Measurements from ENCODE around the gene DSCAML1. TPM values are rescaled to one million over a fixed set of nuclear protein-coding genes. Genes with fewer than 3 reads are reported as not detected.

DSCAML1 gene
- total and polyA plus RNA-seq, 4 experiments from 2014 or later, result 1.00 to 1.0 TPM; not detected in 2

DNA sequence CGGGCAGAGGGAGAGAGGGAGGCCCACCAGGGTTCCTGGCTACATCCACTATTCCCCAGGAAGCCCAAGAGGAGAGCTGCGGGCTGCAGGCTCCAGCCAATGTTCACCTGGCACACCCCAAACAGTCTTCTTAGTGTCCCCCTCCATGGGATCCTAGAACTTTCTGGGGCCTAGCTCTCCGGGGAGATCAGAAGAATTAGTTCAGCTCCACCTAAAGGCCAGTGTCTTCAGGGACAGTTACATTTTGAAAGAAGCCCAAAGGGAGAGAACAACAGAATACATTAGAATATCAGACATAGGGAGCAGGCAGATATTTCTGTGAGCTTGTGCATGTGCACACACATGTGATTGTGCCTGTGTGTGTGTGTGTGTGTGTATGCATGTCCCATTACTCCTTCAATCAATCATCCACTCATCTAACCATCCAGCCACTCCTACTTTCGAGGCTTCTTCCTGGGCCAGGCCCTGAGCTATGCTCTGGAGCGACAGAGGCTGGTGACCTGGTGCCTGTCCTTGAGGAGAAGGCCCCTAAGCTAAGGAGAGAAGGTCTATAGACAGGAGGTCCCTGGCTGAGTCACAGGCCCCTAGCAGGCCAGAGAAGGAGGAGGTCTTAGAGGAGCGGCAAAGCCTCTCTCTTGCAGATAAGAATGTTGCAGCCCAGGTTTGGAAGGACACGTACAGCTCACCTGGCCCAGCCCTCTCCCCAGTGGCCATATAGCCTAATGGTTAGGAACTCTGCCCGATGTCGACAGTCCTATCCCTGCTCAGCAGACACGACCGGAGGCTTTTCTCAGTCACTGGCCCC, 165.5 kb downstream of the DSCAML1 start:
- Histone ChIP-seq H3K27me3 (ENCODE audit: insufficient read depth, low read length) (no peaks in the 10 kb centered on the region), H3K4me1 (ENCODE audit: insufficient read depth, low read length) (no peaks in the 10 kb centered on the region), H3K27ac (ENCODE audit: low read depth, low read length) (no peak overlapping the region), H3K36me3 (ENCODE audit: insufficient read depth, low read length) (no peaks in the 10 kb centered on the region), H3K9me3 (ENCODE audit: control insufficient read depth in 1 of 2, low read length in 2 of 2) (no peaks in the 10 kb centered on the region), H3K4me3 (ENCODE audit: low read length in 2 of 2) (no peak overlapping the region)
- Mint-ChIP-seq H3K27ac (no peak overlapping the region), H3K9me3 (no peaks in the 10 kb centered on the region), H3K36me3 (no peaks in the 10 kb centered on the region), H3K27me3 (peaks cover 9 to 12% of the 10 kb centered on the region in 2 donors), H3K4me3 (no peak overlapping the region), H3K4me1 (no peaks in the 10 kb centered on the region)
- CTCF ChIA-PET (ENCODE audit: partially characterized antibody), result interaction anchor here (1.2 kb wide), 1 partner anchor 10 kb away, joined by 3 read pairs; no protein-coding TSS in a partner anchor
- POLR2A ChIA-PET (ENCODE audit: partially characterized antibody), result no interaction called here
- DNase-seq, result no peak
- intact Hi-C loops (cut with micrococcal nuclease), result no loop called here

DNA sequence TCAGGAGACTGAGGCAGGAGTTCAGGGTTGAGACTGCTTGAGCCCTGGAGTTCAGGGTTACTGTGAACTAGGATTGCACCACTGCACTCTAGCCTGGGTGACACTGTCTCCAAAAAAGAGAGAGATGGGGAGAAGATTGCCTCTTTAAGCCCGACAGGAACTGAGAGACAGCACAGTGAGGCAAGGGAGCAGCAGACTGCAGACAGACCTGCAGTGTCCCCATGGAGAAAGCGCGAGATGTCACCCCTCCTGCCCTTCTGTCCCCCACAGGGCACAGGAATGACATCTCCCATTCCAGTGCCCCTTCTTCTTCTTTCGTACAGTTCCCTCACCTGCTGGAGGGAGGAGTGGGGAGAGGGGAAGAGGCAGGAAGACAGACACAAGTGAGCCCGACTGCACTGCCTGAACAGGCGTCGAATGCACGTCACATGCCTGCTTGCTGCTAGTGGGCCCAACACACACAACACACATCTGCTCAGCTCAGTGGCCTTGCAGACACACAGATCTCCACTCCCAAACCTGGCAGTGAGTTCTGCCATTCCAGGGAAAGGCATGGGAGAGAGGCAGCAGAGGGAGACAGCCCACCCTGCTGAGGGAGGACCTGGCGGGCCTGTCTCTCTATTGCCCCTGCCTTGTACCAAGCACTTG, 167.0 kb downstream of the DSCAML1 start:
- Mint-ChIP-seq H3K27ac (no peak overlapping the region), H3K36me3 (no peaks in the 10 kb centered on the region), H3K9me3 (no peaks in the 10 kb centered on the region), H3K4me3 (no peak overlapping the region), H3K27me3 (peaks cover 7 to 11% of the 10 kb centered on the region in 2 donors), H3K4me1 (no peaks in the 10 kb centered on the region)
- no peak for DNase-seq
- intact Hi-C loops (cut with micrococcal nuclease), result no loop called here
- no peaks in the 10 kb centered on the region for H3K4me1 ChIP-seq (ENCODE audit: insufficient read depth, low read length)
- no peaks in the 10 kb centered on the region for H3K27me3 ChIP-seq (ENCODE audit: insufficient read depth, low read length)
- ChIA-PET CTCF (ENCODE audit: partially characterized antibody) (no interaction called here), POLR2A (ENCODE audit: partially characterized antibody) (no interaction called here)
- no peaks in the 10 kb centered on the region for H3K36me3 ChIP-seq (ENCODE audit: insufficient read depth, low read length)
- H3K9me3 ChIP-seq (ENCODE audit: control insufficient read depth in 1 of 2, low read length in 2 of 2), result no peaks in the 10 kb centered on the region
- no peak overlapping the region for H3K4me3 ChIP-seq (ENCODE audit: low read length in 2 of 2)
- no peak overlapping the region for H3K27ac ChIP-seq (ENCODE audit: low read depth, low read length)

DNA sequence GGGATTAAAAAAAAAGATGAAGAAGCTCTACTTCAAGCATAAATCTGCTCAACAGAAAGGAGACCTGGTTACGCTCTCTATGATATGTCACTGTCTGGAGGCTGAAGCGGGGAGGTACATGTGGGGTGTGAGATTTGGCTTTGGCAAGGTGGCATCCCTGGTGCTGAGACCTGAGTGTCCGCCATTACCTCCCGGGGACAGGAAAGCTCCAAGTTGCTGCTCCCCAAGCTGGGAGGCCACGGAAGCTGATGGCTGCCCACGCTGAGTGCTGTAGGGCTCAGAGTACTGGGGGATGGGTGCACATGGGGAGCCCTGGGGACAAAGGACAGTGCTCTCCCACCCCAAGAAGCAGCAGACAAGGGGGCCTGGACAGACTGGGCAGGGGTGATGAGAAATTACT, 167.9 kb downstream of the DSCAML1 start:
- no peaks in the 10 kb centered on the region for H3K36me3 ChIP-seq (ENCODE audit: insufficient read depth, low read length)
- Mint-ChIP-seq H3K4me1 (no peaks in the 10 kb centered on the region), H3K27me3 (peaks cover 7 to 11% of the 10 kb centered on the region in 2 donors), H3K4me3 (no peak overlapping the region), H3K27ac (no peak overlapping the region), H3K9me3 (no peaks in the 10 kb centered on the region), H3K36me3 (no peaks in the 10 kb centered on the region)
- DNase-seq, result no peak
- H3K4me3 ChIP-seq (ENCODE audit: low read length in 2 of 2), result no peak overlapping the region
- H3K4me1 ChIP-seq (ENCODE audit: insufficient read depth, low read length), result no peaks in the 10 kb centered on the region
- CTCF ChIA-PET (ENCODE audit: partially characterized antibody), result no interaction called here
- H3K9me3 ChIP-seq (ENCODE audit: control insufficient read depth in 1 of 2, low read length in 2 of 2), result no peaks in the 10 kb centered on the region
- POLR2A ChIA-PET (ENCODE audit: partially characterized antibody), result no interaction called here
- H3K27me3 ChIP-seq (ENCODE audit: insufficient read depth, low read length), result no peaks in the 10 kb centered on the region
- intact Hi-C loops (cut with micrococcal nuclease), result no loop called here
- no peak overlapping the region for H3K27ac ChIP-seq (ENCODE audit: low read depth, low read length)

DNA sequence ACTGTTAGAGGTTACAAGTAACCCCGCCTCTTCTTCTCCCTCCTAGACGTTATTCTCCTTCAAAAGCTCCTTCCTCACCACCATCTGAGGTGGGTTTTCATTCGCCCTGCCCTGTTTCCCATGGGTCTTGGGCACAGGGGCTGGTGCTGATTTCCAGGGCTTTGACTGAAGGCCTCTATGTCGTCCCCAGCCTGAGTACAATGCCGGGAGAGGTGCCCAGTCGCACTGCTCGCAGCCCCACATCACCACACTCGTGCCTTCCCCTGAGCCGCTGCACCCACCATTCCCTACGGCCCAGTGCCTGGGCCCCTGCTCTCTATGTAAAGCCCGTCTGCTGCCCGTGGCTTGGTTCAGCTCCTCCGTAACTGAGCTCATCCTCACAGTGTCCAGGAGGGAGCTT, 169.8 kb downstream of the DSCAML1 start:
- no peaks in the 10 kb centered on the region for H3K4me1 ChIP-seq (ENCODE audit: insufficient read depth, low read length)
- intact Hi-C loops (cut with micrococcal nuclease), result no loop called here
- H3K36me3 ChIP-seq (ENCODE audit: insufficient read depth, low read length), result no peaks in the 10 kb centered on the region
- no peak overlapping the region for H3K4me3 ChIP-seq (ENCODE audit: low read length in 2 of 2)
- no peak overlapping the region for H3K4me3 Mint-ChIP-seq
- H3K4me1 Mint-ChIP-seq, result no peaks in the 10 kb centered on the region
- peaks cover 7 to 11% of the 10 kb centered on the region in 2 donors for H3K27me3 Mint-ChIP-seq
- no peaks in the 10 kb centered on the region for H3K27me3 ChIP-seq (ENCODE audit: insufficient read depth, low read length)
- H3K9me3 Mint-ChIP-seq, result peaks cover 0 to 6% (median 4%) of the 10 kb centered on the region in 8 donors
- ChIA-PET CTCF (ENCODE audit: partially characterized antibody) (no interaction called here), POLR2A (ENCODE audit: partially characterized antibody) (no interaction called here)
- no peak for DNase-seq
- no peaks in the 10 kb centered on the region for H3K36me3 Mint-ChIP-seq
- H3K9me3 ChIP-seq (ENCODE audit: control insufficient read depth in 1 of 2, low read length in 2 of 2), result peaks cover 0 to 2% of the 10 kb centered on the region in 2 donors
- no peak overlapping the region for H3K27ac Mint-ChIP-seq
- no peak overlapping the region for H3K27ac ChIP-seq (ENCODE audit: low read depth, low read length)

DNA sequence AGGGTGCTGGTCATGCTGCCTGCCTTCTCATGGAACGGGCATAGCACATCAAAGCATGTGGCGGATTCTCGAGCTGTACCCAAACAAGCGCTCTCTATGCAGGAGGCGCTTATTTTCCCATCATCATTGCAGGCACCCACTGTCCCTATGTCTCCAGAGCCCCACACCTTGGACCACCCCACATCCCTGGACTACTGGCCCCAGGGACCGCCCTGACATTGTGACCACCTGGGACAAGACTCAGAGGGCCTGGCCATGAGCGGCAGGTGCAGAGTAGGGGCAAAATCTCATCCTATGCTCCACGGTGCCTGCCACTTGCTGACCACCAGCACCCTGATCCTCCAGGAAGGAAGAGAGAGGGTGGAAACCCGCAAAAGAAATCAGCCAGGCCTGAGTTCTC, 170.4 kb downstream of the DSCAML1 start:
- POLR2A ChIA-PET (ENCODE audit: partially characterized antibody), result no interaction called here
- H3K4me1 ChIP-seq (ENCODE audit: insufficient read depth, low read length), result no peaks in the 10 kb centered on the region
- H3K4me3 ChIP-seq (ENCODE audit: low read length in 2 of 2), result no peak overlapping the region
- no peaks in the 10 kb centered on the region for H3K36me3 ChIP-seq (ENCODE audit: insufficient read depth, low read length)
- H3K9me3 Mint-ChIP-seq, result peaks cover 0 to 10% (median 6%) of the 10 kb centered on the region in 8 donors
- no peak overlapping the region for H3K4me3 Mint-ChIP-seq
- no peaks in the 10 kb centered on the region for H3K4me1 Mint-ChIP-seq
- peaks cover 0 to 5% of the 10 kb centered on the region in 2 donors for H3K9me3 ChIP-seq (ENCODE audit: control insufficient read depth in 1 of 2, low read length in 2 of 2)
- no peaks in the 10 kb centered on the region for H3K36me3 Mint-ChIP-seq
- no peaks in the 10 kb centered on the region for H3K27me3 ChIP-seq (ENCODE audit: insufficient read depth, low read length)
- H3K27me3 Mint-ChIP-seq, result peaks cover 7 to 12% of the 10 kb centered on the region in 2 donors
- no peak overlapping the region for H3K27ac Mint-ChIP-seq
- CTCF ChIA-PET (ENCODE audit: partially characterized antibody), result no interaction called here
- H3K27ac ChIP-seq (ENCODE audit: low read depth, low read length), result no peak overlapping the region
- no peak for DNase-seq
- intact Hi-C loops (cut with micrococcal nuclease), result no loop called here

DNA sequence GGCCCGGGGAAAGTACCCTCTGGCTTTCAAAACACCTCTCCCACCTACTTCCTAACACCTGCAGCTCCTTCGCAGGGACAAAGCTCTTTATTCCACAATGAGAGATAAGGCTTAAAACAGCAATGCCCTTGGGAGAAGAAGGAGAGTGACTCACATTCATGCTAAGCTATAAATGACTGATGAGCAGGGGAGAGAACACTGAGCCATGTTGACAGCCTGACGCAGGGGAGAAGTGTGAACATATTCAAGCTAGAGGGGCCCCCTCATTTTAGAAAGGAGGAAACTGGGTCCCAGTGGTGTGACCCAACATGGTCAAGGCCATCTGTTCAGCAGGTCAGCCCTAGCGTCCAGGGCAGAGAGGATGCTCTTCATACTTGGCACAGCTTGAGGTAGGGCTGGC, 171.8 kb downstream of the DSCAML1 start:
- peaks cover 7 to 13% of the 10 kb centered on the region in 2 donors for H3K27me3 Mint-ChIP-seq

DNA sequence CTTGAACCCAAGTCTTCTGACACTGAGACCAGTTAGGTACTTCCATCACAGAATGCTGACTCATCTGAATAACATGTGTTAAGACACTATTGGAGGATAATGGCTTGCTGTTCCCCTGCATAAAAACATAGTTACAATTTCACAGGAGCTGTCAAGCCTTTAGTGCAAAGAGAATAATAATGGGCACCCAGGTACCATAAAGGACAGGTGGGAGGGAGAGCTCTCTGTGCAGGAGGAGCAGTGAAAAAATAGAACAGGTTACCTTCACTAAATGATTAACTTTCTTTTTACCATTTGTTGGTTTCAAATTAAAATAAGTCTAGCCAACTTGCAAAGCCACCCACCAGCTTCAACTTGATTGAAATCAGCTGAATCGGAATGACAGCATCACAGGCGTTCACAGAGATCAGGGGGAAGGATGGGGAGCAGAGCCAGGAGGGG, 173.2 kb downstream of the DSCAML1 start:
- Histone ChIP-seq H3K4me3 (ENCODE audit: low read length in 2 of 2) (no peak overlapping the region), H3K36me3 (ENCODE audit: insufficient read depth, low read length) (no peaks in the 10 kb centered on the region), H3K27ac (ENCODE audit: low read depth, low read length) (no peak overlapping the region), H3K9me3 (ENCODE audit: control insufficient read depth in 1 of 2, low read length in 2 of 2) (peaks cover 0 to 5% of the 10 kb centered on the region in 2 donors), H3K27me3 (ENCODE audit: insufficient read depth, low read length) (no peaks in the 10 kb centered on the region), H3K4me1 (ENCODE audit: insufficient read depth, low read length) (no peaks in the 10 kb centered on the region)
- DNase-seq, result no peak
- Mint-ChIP-seq H3K27ac (no peak overlapping the region), H3K36me3 (no peaks in the 10 kb centered on the region), H3K4me1 (no peaks in the 10 kb centered on the region), H3K27me3 (peaks cover 5 to 13% of the 10 kb centered on the region in 2 donors), H3K4me3 (no peak overlapping the region), H3K9me3 (peaks cover 0 to 16% (median 11%) of the 10 kb centered on the region in 8 donors)
- ChIA-PET CTCF (ENCODE audit: partially characterized antibody) (no interaction called here), POLR2A (ENCODE audit: partially characterized antibody) (no interaction called here)
- intact Hi-C loops (cut with micrococcal nuclease), result no loop called here

More for the DNA sequence above, 171.8 kb downstream of the DSCAML1 start:
- CTCF ChIA-PET (ENCODE audit: partially characterized antibody), result no interaction called here
- Mint-ChIP-seq H3K36me3 (no peaks in the 10 kb centered on the region), H3K9me3 (peaks cover 0 to 16% (median 11%) of the 10 kb centered on the region in 8 donors), H3K4me1 (no peaks in the 10 kb centered on the region), H3K4me3 (no peak overlapping the region), H3K27ac (no peak overlapping the region)
- Histone ChIP-seq H3K9me3 (ENCODE audit: control insufficient read depth in 1 of 2, low read length in 2 of 2) (peaks cover 0 to 5% of the 10 kb centered on the region in 2 donors), H3K36me3 (ENCODE audit: insufficient read depth, low read length) (no peaks in the 10 kb centered on the region), H3K4me3 (ENCODE audit: low read length in 2 of 2) (no peak overlapping the region), H3K27ac (ENCODE audit: low read depth, low read length) (no peak overlapping the region), H3K4me1 (ENCODE audit: insufficient read depth, low read length) (no peaks in the 10 kb centered on the region), H3K27me3 (ENCODE audit: insufficient read depth, low read length) (no peaks in the 10 kb centered on the region)
- DNase-seq, result no peak
- intact Hi-C loops (cut with micrococcal nuclease), result no loop called here
- POLR2A ChIA-PET (ENCODE audit: partially characterized antibody), result no interaction called here
